Muscle of arm (tissue), 14 donors: Measurements from ENCODE around the gene P2RX6. TPM values are rescaled to one million over a fixed set of nuclear protein-coding genes. Genes with fewer than 3 reads are reported as not detected.
"Not testable (repeated sequence)": the region's sequence is repeated elsewhere in the genome, so short reads cannot be mapped to it uniquely, and the experiment has no call there.

Experiments used
- DNase-seq: peaks from one replicate; pipeline ENCODE4 v3.0.0-alpha.2; 2013
- long read RNA-seq, 11 donors: transcript quantifications; one replicate each; lab custom pipeline, GENCODE V29; 2026
- polyA plus RNA-seq, 12 donors: library from polyadenylated mRNA; unstranded; fragments of 120-200 nt; gene quantifications; one replicate each; pipeline ENCODE4 v1.2.1, GENCODE V29; 2013; ENCODE audit not compliant: insufficient read length in 12 of 12

P2RX6 gene
- 10 to 100 TPM in 10 of 12 donors, 1 to 10 TPM in 1, not detected in 1; 8.9 to 26.8 (median 18.3) TPM for polyA plus RNA-seq
- long read RNA-seq, donor 1, result 0 reads
- long read RNA-seq, donor 2, partial matches to known transcripts, result 0 of 4 reads
- long read RNA-seq, donor 2, other reads (novel, unspliced or antisense), result 0 of 4 reads
- long read RNA-seq, donor 3, partial matches to known transcripts, result 0 of 2 reads
- long read RNA-seq, donor 3, other reads (novel, unspliced or antisense), result 0 of 2 reads
- long read RNA-seq, donor 4, result 0 reads
- long read RNA-seq, donor 5, partial matches to known transcripts, result 0 of 4 reads
- long read RNA-seq, donor 5, other reads (novel, unspliced or antisense), result 0 of 4 reads
- long read RNA-seq, donor 6, partial matches to known transcripts, result 0 of 1 reads
- long read RNA-seq, donor 6, other reads (novel, unspliced or antisense), result 0 of 1 reads
- long read RNA-seq, donor 7, result 0 reads
- long read RNA-seq, donor 8, partial matches to known transcripts, result 0 of 5 reads
- long read RNA-seq, donor 8, other reads (novel, unspliced or antisense), result 0 of 5 reads
- long read RNA-seq, donor 9, partial matches to known transcripts, result 0 of 1 reads
- long read RNA-seq, donor 9, other reads (novel, unspliced or antisense), result 0 of 1 reads
- long read RNA-seq, donor 10, partial matches to known transcripts, result 0 of 4 reads
- long read RNA-seq, donor 10, other reads (novel, unspliced or antisense), result 0 of 4 reads
- long read RNA-seq, donor 11, partial matches to known transcripts, result 0 of 2 reads
- long read RNA-seq, donor 11, other reads (novel, unspliced or antisense), result 0 of 2 reads

DNA sequence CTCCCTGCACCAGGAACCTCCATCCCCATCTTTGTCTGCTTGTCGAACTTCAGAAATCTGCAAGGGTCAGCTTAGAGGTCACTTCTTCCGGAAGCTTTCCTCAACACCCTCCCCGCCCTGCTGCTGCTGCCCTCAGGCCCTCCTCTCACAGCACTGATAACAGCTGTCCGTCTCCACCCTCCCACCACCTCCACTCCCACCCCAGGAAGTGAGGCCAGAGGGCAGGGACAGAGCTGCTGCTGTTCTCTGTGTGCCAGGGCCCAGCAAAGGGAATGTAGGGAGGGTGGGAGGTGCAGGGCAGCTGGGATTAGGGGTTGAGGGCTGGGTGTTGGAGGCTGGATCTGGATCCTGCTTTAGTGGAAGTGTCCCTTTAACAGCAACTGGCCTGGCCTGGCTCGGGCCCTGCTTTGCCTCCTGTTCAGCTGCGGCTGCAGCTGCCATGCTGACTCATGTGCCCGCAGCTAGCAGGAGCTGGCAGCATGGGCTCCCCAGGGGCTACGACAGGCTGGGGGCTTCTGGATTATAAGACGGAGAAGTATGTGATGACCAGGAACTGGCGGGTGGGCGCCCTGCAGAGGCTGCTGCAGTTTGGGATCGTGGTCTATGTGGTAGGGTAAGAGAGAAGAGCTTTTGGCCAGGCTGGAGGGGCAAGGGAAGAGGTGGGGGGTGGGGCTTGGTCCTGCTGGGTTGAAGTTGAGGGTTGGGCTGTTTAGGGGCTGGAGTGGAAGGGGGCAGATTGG, at the start of gene P2RX6:
P2RX6 (plus strand) TSS at position 440 of the 740 bp plus-strand sequence; CDS start at position 450, 10 bp downstream.
- peak; percentile 51 for DNase-seq

DNA sequence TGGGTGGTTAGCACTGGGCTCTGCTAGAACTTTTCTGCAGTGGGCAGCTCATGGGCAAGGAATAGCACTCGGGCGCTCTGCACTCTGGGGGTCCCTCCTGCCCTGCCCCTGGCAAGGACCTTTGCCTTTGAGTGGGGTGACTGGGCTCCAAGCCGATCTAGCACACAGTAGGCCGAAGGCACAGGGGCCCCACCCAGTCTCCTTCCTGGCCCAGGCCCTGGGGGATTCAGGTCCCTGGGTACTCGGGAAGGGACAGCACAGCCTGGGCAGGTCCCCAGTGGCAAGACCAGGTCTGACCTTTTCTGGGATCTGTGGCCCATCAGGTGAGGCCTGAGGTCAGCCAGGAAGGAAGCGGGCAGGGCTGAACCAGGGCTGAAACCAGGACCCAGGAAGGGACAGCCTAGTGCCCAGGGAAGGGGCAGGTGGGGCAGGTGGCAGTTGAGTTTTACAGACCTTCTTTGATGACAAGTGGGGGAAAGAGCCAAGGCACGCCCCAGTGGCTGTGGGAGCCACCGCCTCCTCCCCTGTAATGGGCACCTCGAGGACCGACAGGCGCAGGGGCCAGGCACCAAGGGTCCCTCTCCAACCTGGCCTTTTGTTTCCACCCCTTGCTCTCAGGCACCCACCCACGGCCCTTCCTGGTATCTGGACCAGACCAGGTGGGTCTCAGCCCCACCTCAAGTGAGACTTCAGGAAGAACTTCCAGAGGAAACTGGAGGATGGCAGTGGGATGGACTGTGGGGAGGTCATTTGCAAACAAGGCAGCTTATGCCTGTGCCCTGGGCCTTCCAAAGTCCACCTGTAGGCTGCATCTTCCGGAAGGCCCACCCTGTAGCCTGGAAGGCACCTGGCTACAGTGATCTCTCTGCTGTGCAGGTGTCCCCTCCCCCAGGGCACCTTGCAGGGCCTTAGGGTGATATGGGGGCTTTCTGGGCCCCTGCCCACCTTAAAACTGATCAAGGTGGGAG, 48.8 kb upstream of the P2RX6 start:
- DNase-seq, result no peak

DNA sequence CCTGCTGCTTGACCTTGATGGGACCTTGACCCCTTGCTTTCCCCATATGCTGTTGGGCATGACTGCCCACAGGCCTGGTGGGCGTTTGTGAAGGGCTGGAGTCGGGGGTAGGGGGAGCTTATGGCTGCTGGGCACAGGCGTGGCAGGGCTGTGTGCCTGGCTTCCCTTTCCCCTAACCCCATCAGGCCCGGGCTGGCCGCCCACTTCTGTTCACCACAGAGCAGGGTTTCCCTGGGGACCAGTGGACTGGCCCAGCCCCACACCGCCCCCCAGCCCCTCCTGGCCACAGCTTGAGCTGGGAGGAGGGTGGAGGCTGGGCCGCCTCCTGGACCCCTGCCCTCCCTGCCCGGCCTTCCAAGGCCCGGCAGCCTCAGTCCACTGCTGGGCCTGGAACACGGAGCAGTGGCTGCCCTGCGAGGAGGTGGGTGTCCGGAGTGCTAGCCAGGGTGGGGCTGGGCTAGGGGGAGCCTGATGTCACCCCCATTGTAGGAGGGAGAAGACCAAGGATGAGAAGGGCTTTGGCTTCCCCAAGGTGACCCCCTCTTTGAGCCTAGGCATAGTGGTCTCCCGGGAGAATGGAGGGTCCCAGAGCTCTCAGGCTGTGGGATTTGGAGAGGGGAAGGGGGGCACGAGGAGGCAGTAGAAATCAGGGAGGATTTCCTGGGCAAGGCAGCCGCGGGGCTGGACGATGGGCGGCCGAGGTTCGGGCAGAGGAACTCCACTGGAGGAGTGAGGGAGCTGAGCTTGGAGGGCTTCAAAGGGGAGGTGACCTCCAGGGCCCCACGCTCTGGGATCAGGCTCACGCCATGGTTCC, 47.9 kb upstream of the P2RX6 start, which contains the start of gene AIFM3:
AIFM3 (plus strand) TSS at position 373 of the 814 bp plus-strand sequence. CDS start 690 bp downstream, outside the sequence.
- no peak for DNase-seq

DNA sequence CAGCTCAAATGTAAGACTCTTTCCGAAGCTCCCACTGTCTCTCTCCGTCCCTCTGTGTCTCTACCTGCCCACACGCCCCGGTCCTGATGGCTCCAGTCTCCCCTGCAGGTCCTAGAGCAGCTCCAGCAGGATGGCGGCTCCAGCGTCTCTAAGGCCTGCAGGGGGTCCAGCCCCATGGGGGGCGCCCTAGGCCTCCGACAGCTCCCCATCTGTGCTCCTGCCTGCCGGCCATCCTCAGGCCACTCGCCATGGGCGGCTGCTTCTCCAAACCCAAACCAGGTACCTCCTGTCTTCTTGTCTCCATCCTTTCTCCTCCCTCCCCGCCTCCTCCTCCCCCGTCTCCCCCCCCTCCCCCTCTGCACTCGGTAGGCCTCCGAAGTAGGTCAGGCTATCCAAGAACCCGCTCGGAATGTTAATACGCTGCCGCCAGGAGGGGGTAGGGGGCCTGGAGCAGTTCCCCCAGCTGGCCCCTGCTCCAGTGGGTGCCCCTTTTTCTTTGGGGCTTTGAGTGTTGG, 47.2 kb upstream of the P2RX6 start:
- no peak for DNase-seq

DNA sequence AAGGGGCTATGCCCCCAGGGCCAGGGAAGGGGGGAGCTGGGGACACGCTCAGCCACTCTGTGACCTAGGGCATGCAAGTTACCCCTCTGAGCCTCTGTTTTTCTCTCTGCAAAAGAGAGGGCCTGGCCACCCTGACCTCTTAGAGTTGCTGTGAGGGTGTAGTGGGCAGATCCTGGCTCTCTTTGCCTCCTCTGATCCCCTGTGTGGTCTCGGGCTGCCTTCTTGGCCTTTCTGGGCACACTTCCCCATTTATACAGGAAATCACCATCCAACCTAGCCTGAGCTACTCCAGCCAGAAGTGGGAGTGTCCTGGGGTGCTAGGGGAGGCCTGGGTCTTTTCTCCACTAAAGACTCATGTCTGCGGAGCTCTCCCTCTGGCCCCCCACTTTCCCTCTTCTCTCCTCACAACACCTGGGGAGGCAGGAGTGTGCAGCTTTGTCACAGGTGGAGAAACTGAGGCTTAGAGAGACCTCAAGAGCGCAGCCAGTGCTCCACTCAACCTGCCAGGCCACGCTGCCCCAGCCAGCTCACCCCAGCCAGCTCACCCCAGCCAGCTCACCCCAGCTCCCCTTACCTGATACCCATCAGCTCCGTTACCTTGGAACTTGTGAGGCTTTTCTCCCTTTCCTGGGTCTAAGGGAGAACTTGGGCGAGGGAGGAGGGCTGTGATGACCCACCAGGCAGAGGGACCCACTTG, 46.5 kb upstream of the P2RX6 start:
- DNase-seq, result no peak

DNA sequence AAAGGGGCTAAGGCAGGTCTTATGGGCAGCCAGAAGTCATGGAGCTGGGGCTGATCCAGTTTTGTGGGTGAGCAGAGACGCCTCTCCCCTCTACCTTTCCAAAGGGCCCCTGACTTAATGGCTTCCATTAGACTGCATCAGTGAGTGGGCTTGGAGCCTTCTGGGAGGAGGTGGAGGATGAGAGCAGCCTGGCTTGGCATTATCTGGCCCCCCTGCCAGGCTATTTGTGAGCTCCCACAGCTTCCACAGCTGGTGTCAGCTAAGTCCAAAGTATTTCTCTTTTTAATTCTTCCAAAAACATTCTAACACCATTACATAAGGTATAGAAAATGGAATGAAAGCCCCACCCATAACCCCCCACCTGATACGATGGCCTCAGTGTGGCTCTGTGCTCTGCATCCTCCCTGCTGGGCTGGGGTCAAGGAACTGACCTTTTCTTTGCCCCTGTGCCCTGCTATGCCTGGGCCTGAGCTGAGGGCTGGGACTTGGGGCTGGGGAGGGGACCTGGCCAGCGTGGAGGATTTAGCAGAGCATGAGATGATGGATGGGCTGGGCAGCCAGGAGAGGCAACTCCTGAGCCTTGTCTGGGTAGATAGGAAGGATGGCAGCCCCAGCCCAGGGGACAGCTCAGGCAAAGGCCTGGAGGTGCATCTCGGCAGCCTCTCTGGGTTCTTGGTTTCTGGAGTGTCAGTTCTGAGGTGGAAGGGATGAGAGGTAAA, 43.9 kb upstream of the P2RX6 start:
- DNase-seq, result no peak

DNA sequence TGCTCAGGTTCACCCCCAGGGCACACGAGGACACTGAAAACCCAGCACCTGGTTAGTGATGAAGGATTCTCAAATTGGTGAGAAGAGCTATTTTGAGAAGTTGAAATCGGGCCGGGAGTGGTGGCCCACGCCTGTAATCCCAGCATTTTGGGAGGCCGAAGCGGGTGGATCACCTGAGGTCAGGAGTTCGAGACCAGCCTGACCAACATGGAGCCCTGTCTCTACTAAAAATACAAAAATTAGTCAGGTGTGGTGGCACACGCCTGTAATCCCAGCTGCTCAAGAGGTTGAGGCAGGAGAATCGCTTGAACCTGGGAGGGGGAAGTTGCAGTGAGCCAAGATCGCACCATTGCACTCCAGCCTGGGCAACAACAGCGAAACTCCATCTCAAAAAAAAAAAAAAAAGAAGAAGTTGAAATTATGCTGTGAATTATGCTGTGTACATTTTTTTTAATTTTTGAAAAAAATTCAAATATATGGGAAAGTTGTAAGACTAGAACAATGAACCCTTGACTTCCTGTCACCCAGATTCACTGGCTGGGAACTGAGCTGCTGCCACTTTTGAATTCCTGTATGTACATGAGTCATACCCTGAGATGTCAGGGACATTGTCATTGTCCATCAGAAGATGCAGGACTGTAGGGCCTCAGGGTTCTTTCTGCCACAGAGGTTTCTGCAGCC, 42.8 kb upstream of the P2RX6 start:
- not testable (repeated sequence) for DNase-seq

DNA sequence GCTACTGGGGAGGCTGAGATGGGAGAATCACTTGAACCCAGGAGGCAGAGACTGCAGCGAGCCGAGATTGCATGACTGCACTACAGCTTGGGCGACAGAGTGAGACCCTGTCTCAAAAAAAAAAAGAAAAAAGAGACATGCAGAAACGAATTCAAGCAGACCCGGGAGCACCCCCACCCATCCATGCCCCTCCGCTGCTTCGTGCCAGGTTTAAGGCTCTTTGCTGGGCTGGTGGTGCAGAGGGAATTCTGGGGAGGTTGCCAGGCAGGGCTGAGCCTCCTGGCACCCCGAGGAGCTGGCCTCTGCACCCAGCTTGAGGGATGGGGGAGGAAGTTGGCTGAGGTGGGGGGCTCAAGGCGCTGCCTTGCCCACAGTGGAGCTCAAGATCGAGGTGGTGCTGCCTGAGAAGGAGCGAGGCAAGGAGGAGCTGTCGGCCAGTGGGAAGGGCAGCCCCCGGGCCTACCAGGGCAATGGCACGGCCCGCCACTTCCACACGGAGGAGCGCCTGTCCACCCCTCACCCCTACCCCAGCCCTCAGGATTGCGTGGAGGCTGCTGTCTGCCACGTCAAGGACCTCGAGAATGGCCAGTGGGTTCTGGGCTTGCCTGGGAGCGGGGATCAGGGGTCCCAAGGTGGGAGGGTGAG, 41.9 kb upstream of the P2RX6 start:
- DNase-seq, result no peak

DNA sequence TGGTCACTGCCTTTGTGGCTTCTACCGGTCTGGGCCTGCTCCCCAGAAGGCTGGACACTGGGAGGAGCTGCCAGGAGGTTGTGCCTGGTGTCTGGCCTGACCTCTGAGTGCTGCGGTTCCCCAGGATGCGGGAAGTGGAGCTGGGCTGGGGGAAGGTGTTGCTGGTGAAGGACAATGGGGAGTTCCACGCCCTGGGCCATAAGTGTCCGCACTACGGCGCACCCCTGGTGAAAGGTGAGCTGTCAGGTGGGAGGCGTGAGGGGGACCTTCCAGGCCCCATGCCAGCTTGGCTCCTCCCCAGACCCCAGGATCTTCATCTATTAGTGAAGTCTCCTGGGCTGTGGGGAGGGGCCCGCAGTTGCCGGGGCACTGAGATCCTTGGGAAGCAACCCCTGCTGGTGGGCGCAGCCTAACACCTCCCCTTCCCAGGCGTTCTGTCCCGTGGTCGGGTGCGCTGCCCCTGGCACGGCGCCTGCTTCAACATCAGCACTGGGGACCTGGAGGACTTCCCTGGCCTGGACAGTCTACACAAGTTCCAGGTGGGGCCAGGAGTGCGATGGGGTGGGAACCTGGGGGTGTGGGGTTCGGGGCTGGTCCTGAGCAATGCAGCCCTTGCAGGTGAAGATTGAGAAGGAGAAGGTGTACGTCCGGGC, 41.2 kb upstream of the P2RX6 start:
- DNase-seq, result no peak

DNA sequence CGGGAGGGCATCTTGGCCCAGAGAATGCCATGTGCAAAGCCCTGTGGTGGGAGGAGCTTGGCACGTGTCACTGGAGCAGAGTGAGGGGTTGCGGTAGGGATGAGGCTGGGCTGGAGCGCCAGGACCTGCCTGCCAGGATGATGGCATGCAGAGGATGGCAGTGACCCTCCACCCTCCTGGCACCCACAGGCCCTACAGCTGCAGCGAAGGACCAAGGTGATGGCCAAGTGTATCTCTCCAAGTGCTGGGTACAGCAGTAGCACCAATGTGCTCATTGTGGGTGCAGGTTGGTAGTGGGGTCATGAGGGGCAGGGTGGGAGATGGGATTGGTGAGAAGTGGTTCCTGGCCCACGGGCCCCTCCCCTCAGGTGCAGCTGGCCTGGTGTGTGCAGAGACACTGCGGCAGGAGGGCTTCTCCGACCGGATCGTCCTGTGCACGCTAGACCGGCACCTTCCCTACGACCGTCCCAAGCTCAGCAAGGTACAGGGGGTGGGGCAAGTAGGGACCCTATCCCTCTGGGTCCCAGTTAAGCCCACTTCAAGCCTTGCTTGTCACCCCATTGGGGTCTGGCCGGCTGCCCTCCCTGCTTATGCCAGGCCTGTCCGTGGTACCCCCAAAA, 40.5 kb upstream of the P2RX6 start:
- no peak for DNase-seq

DNA sequence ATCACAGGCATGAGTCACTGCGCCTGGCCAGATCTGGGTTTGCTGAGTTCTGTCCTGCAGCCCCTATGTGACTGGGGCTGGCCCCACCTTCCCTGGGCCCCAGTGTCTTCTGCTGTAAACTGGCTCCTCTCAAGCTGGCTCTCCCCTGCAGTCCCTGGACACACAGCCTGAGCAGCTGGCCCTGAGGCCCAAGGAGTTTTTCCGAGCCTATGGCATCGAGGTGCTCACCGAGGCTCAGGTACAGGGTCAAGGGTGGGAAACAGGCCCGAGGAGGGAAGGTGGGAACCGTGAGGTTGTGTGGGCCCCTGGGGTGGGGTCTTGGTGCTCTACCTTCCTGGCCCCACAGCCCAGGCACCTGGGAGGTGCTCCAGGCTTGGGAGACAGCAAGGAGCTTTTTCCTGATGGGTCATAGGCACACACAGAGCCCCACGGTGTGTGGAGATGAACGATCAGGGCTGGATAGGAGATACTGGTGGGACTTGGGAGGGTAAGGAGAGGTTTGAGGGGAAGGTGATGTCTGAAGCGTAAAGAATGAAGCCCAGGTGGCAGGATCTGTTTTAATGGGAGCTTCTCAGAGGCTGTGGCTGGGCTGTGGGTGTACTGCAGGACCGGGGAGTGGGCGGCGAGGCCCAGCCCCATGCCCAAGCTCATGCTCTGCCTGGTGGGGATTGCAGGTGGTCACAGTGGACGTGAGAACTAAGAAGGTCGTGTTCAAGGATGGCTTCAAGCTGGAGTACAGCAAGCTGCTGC, 39.2 kb upstream of the P2RX6 start:
- DNase-seq, result no peak

DNA sequence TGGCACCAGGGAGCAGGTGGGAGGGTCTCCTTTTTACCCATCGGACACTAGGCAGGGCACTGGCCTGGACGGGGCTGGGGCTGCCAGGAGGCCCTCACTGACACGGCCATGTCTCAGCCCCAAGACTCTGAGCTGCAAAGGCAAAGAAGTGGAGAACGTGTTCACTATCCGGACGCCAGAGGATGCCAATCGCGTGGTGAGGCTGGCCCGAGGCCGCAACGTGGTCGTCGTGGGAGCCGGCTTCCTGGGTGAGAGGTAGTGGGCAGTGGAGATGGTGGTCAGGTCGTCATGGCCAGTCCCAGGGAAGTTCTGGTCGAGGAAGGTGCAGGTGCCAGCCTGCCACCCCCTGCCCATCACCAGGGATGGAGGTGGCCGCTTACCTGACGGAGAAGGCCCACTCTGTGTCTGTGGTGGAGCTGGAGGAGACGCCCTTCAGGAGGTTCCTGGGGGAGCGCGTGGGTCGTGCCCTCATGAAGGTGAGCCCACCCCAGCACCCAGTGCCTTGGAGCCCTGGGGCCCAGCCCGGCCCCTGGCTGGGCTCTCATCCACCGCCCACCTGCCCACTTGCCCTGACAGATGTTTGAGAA, 38.6 kb upstream of the P2RX6 start:
- DNase-seq, result no peak

DNA sequence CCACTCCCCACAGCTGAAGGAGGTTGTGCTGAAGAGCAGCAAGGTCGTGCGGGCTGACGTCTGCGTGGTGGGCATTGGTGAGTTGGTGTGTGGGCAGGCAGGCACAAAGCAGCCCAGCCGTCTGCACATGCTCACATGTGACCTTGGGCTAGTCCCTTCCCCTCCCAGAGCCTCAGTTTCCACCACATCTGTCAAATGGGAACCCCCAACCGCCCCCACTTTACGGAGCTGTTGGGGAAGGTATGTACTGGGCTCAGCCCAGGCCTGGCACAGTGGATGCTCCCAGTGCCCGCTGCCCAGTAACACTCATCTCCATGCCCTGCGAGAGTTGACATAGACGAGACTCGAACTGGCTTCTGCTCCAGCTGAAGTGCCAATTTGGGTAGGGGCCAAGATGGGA, 37.9 kb upstream of the P2RX6 start:
- no peak for DNase-seq

DNA sequence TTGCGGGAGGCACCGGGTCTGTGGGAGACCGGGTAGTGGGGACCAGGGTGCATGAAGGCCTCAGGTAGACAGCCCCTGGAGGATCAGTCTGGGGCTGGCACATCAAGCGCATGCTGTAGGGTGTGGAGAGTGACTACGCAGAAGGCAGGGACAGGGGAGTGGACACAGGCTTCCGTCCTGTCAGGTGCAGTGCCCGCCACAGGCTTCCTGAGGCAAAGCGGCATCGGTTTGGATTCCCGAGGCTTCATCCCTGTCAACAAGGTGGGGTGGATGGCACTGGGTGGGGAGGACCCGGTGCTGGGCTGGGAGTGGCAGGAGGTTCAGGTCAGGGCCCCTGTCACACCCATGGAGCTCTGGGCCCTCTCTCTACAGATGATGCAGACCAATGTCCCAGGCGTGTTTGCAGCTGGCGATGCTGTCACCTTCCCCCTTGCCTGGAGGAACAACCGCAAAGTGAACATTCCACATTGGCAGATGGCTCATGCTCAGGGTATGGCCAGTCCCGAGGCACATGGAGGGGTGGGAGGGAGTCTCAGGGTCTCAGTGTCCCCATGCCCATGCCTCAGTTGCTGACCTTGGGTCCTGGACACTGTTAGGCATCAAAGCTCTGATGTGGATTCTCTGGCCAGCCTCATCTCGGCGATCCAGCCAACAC, 37.3 kb upstream of the P2RX6 start:
- DNase-seq, result no peak

DNA sequence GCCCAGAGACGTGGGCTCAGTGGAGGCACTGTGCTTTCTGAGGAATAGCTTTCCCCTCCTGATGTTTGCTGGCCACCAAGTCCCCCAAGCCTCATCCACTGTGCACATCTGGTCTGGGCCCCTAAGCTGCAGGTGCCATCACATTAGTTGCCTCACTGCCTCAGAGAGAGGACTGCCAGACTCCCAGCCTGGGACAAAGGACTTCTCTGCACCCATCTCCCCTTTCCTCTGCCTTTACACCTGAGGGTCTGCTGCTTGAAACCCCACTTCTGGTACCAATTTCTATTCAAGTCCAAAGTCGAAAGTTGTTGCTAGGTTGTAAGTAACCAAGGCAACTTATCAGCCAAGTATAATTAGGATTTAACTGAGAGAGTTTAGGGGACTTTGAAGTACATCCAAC, 36.5 kb upstream of the P2RX6 start:
- DNase-seq, result no peak
